Measurements from ENCODE around the gene KSR1.

Gene KSR1

GRCh38 chr17:27550974-27551505 lies 94.8 kb downstream of the KSR1 start:
- DNase-seq (ENCODE audit: low spot score) = no peak

GRCh38 chr17:27551701-27552248 lies 95.5 kb downstream of the KSR1 start:
- DNase-seq (ENCODE audit: low spot score) = no peak

- DNase-seq (ENCODE audit: low spot score) = no peak
These were observed 96.1 kb downstream of the KSR1 start for GRCh38 chr17:27552276-27552732.

- no peak for DNase-seq (ENCODE audit: low spot score)
These were observed 96.8 kb downstream of the KSR1 start for GRCh38 chr17:27553019-27553511.

- no peak for DNase-seq (ENCODE audit: low spot score)
These were observed 97.9 kb downstream of the KSR1 start for GRCh38 chr17:27554152-27554551.

- DNase-seq (ENCODE audit: low spot score) = no peak
These were observed 98.7 kb downstream of the KSR1 start for GRCh38 chr17:27554911-27555310.

DNA sequence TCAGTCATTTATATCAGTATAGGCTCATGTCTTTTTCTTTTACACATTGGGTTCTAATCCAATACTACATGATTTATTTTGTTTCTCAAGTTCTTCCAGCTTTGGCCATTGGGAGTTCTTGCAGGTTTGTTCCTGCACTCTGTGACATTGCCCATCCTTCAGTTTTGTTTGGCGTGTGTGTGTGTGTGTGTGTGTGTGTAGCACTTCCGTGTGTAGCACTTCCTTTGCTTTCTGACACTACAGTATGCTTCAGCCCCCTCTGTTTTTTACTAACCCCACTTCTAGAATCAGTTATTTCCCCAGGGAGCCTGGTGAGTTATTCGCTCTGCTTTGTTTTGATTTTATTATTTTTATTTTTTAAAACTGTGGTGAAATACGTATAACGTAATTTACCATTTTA lies 99.1 kb downstream of the KSR1 start:
- DNase-seq (ENCODE audit: low spot score) = no peak

DNA sequence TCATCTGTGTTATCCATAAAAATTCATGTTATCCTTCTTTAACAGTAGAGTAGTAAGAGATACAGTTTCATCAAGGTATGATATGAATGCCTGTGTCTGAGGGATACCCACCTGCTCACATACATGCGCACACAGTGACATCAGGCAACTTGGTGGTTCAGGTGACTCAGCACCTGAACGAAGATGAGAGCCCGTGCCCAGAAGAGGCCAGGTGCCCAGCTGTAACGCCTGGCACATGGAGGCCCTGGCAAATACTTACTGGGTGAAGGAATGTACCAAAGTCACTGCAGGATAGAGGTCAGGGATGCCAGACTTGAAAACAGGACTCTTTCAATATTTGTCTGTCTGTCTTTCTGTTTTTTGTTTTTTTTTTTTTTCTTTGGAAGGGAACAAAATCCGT lies 102.1 kb downstream of the KSR1 start:
- no peak for DNase-seq (ENCODE audit: low spot score)

- DNase-seq (ENCODE audit: low spot score) = no peak
These were observed 102.7 kb downstream of the KSR1 start for GRCh38 chr17:27558842-27559505.

- peak; percentile 42 for DNase-seq (ENCODE audit: low spot score)
These were observed 103.5 kb downstream of the KSR1 start for GRCh38 chr17:27559506-27560481.

DNA sequence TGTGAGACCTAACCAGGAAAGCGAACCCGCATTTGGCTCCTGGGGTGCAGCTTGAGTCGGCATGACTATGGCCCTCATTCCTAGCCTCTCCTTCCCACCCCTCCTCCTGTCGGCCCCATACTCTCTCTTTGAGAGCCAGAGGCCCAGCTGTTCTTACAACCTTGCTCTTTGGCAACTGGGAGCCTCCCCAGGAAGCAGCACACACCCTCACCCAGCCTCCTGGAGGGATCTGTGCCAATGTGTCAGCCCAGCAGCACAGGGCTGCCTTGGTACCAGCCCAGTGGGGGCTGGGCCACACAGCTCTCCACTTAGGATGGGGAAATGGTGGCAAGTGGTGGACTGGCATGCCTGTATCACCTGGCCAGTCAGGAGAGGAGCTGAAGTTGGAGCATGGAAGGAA lies 104.4 kb downstream of the KSR1 start:
- no peak for DNase-seq (ENCODE audit: low spot score)

DNA sequence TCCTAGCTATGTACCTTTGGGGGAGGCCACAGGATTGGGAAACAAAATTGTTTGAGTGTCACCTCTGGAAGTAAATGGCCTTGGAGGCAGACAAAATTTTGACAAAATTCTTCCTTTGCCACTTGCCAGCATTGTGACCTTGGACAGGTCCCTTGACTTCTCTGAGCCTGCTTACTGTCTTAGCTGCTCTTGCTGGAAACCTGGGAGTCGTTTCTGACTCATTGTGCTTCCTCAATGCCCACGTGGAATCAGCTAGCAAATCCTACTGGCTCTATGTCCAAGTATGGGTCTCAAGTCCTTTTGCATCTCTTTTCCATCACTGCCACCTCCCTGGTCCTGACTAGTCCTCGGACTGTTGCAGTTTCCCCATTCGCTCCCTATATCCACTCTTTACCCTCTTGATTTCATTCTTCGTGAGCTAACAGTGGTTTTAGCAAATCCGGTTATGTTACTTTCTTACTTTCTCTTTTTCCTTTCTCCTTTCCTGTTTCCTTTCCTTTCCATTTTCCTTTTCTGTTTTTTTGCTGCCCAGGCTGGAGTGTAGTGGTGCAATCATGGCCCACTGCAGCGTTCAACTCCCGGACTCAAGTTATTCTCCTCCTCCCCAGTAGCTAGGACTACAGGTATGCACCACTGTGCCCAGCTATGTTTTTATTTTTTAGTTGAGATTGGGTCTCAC lies 106.7 kb downstream of the KSR1 start:
- no peak for DNase-seq (ENCODE audit: low spot score)

DNA sequence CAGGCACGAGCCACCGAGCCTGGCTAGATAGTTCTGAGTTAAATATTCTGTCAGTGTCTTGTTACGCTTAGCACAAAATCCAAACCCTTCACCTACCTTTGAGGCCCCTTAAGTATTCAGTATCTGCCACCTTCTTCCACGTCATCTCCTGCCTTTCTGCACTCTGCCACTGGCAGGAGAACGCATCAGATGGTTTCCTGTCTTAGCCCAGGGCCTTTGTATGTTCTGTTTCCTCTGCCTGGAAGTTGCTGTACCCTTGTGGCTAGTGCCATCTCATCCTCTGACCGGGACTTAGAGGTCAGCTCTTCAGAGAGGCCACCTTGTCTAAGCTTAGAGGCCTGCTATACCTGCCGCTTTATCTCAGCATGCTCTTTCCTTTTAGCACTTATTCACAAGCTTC lies 107.3 kb downstream of the KSR1 start:
- DNase-seq (ENCODE audit: low spot score) = no peak

- DNase-seq (ENCODE audit: low spot score) = no peak
These were observed 108.2 kb downstream of the KSR1 start for GRCh38 chr17:27564463-27564862.

- DNase-seq (ENCODE audit: low spot score) = no peak
These were observed 109.8 kb downstream of the KSR1 start for GRCh38 chr17:27565874-27566670.

DNA sequence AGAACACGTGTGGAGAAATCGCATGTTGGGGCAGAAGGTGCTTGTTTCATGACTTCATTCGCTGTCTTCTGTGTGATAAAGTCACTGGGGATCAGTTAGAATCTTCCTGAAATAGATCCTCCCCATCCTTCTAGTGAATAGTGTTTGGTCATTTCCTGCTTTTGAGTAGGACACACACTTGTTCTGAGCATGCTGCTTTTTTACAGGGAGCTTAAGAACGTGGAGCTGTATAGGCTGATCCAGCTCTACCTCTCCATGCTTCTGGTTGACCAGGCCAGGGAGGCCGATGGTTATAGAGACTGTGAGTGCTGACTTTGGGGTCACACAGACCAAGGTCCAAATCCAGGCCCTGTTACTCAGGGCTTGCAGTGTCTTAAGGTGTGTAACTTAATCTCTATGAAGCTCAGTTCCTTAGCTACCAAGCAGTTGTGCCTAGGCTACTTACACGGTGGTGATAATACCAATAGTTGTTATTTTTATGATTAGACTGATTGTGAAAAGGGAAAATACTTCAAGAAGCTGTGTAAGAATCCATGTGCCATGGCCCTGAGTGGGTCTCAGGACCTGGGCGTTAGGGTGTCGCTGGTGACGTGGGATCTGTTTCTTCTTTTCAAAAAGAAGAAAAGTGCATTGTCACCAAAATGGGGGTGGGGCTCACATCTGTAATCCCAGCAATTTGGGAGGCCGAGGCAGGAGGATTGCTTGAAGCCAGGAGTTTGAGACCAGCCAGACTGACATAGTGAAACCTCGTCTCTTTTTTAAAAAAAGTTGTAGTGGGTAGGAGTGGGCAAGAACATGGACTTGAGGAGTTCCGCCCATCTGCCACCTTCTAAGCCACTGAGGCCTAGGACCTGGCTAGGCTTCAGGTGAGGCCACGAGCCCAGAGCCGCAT lies 110.7 kb downstream of the KSR1 start:
- no peak for DNase-seq (ENCODE audit: low spot score)

- DNase-seq (ENCODE audit: low spot score) = no peak
These were observed 111.3 kb downstream of the KSR1 start for GRCh38 chr17:27567563-27567859.

DNA sequence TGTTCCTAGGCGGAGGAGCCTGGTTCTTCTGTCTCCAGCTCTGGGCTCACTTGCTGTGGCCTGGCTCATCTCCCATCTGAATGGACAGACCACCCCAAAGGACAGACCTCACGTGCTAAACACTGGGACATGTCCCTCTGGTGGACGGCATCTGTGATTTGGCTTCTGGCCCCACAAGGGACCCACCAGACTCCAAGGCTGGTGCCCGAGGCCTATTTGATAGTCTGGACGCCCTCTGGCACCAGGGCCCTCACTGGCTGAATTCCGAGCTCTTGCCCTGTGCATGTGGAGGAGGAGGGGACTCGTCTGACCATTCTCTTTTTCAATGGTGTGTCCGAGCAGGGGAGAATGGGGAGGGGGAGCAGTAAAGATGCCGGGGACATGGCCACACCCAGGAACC lies 112.0 kb downstream of the KSR1 start:
- no peak for DNase-seq (ENCODE audit: low spot score)

DNA sequence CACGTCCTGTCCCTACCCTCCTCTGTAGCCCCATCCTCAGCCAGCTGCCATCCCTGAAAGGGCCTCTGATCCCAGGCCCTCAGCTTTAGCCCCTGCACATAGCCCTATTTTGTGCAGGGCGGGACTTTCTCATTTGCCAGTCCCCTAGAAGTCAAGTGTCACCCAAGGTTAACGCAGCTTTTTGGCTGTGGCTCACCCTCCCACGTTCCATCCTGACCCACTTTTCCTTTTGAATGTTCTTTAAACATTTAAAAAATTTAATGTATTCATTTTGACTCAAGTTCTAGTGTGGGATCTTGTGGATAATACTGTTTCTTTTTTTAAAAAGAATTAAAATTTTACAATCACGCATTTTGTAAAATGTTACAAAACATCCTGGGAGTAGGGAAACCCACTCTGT lies 112.6 kb downstream of the KSR1 start:
- DNase-seq (ENCODE audit: low spot score) = peak; percentile 34

DNA sequence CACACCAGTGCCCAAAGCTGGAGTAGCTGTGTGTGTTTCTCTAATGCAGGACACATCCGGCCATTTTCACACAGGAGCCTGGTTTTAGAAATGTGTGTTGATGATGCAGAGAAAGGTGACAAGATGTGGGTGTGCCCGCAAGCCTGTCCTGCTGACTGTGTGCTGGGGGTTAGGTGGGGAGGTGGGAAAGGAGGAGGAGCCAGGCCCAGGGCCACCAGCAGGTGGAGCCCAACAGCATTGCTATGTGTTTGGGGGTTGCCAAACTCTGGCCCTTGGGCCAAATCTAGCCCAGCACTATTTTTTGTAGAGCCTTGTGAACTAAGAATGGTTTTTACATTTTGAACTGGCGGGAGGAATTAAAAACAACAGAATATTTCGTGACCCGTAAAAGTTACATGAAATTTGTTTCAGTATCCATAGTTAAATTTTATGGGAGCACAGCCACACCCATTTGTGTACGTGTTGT lies 113.0 kb downstream of the KSR1 start:
- no peak for DNase-seq (ENCODE audit: low spot score)

Data from putamen (tissue), 1 donor.